DMS153 treated with DMSO at 0.1 percent for 48 hours (cell line): ENCODE data around the gene NLRP4.

ENCODE experiments used
- DNase-seq: peaks from one replicate; lab custom pipeline; 2025; ENCODE audit not compliant: unreplicated experiment; lab: John Stamatoyannopoulos, UW

The NLRP4 gene, protein sequence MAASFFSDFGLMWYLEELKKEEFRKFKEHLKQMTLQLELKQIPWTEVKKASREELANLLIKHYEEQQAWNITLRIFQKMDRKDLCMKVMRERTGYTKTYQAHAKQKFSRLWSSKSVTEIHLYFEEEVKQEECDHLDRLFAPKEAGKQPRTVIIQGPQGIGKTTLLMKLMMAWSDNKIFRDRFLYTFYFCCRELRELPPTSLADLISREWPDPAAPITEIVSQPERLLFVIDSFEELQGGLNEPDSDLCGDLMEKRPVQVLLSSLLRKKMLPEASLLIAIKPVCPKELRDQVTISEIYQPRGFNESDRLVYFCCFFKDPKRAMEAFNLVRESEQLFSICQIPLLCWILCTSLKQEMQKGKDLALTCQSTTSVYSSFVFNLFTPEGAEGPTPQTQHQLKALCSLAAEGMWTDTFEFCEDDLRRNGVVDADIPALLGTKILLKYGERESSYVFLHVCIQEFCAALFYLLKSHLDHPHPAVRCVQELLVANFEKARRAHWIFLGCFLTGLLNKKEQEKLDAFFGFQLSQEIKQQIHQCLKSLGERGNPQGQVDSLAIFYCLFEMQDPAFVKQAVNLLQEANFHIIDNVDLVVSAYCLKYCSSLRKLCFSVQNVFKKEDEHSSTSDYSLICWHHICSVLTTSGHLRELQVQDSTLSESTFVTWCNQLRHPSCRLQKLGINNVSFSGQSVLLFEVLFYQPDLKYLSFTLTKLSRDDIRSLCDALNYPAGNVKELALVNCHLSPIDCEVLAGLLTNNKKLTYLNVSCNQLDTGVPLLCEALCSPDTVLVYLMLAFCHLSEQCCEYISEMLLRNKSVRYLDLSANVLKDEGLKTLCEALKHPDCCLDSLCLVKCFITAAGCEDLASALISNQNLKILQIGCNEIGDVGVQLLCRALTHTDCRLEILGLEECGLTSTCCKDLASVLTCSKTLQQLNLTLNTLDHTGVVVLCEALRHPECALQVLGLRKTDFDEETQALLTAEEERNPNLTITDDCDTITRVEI

DNA sequence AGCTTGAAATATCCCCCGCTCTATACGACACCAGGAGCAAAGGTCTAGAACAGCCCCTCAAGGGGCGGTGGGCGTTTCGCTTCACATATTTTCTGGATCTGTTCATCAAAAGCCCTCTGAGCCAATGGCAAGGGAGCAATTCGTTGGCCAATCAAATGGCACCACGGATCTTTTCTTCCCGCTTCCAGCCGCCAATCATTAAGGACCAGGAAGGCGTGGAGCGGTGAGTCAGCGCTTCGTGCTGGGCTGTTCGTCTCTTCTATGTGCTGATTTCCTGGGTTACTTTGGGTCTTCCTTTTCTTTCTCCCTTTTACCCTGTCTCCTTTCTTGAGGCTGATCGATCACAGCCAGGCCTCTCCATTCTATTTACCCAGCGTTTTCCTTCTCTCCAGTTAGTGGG lies at the start of gene NLRP4:
TSS of gene NLRP4 (plus strand) at position 201 of the 400 bp plus-strand sequence. CDS start 15,541 bp downstream, outside the sequence.
- DNase-seq = peak; percentile 16

DNA sequence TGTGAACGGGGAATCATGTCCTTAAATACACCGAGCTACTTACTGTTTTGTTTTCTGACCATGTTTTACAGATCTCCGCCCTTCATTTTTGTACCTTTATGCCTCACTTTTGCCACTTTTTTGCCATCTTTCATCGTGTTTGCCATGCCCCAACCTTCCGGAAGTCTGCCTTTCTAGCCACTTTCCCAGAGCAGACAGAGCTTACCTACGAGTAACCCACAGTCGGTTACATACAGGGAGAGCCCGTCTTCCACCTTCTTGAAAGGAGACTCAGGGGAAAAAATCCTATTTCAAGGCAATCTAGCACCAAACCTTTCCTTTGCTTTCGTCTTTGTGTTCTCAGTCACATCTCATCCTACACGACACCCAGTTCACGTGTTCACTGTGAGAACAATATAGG lies 41.3 kb upstream of the NLRP4 start:
- no peak for DNase-seq

DNA sequence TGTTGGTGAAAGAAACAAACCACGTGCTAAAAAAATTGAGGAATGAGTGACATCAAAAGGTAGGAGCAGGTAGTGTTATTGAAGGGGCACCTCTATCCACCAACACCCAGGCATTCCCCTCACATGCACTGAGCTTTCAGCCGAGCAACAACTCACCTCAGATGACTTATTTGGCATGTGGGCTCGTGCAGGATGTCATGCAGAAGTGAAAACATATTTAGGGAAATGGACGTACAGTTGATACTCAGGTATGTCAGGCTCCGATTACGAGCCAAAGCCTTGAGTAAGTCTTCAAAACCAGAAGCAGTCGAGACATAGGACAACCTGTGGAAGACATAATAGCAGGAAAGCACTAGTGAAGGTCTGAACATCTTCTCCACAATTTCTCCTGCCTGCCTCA lies 34.9 kb upstream of the NLRP4 start:
- DNase-seq = no peak

DNA sequence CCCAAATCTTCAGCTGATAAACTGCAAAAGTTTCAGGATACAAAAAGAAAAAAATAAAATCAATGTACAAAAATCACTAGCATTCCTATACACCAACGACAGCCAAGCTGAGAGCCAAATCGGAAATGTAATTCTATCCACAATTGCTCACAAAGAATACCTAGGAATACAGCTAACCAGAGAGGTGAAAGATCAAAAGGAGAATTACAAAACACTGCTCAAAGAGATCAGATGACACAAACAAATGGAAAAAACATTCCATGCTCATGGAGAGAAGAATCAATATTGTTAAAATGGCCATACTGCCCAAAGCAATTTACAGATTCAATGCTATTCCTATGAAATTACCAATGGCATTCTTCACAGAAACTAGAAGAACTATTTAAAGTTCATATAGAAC lies 34.1 kb upstream of the NLRP4 start:
- DNase-seq = no peak

DNA sequence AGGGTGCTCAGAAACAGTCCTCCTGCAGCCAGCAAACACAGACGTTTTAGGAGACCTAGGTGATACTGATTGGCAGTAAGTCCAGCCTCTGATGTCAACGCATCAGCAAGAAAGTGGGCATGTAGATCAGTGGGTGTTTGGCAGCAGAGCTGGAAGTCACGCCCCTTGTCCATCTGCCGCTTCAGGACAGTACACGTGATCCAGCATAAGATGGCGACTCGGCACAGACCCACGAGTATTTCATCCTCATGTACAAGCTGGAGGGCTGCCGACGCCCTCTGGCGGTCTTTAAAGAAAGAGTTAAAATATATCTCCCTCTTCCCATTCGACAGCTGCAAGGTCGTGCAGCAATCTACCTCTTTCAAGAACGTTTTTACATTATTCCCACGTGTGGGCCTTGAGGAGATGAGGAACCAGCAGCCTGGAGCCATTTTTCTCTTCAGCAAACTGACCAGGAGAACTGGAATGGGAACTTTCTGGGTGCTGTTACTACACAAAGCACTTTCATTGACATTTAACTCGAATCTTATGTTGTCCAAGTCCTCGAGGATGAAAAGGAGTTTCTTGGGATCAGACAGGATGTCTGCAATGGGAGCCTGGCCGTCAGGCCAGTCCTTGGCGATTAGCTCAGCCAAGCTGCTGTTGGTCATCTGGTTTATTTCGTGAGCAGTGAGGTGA lies 26.8 kb upstream of the NLRP4 start:
- DNase-seq = peak; percentile 87

DNA sequence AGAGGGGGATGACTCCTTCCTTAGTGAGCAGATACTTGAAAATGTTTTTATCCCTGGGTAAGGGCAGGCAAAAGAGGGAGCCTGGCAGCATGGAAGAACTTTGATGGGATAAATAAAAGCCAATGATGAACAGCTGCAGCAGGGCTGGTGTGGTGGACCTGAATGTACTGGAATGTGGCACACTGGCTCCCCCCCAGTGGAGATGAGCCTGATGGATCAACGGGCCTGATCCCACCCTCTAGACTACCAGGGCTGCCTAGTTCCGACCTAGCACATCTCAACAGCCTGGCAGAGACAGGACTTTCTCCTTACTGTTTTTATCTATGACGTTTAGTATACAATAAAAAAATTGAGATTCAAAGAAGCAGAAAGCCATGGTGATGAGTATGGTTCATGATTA lies 25.0 kb upstream of the NLRP4 start:
- no peak for DNase-seq

DNA sequence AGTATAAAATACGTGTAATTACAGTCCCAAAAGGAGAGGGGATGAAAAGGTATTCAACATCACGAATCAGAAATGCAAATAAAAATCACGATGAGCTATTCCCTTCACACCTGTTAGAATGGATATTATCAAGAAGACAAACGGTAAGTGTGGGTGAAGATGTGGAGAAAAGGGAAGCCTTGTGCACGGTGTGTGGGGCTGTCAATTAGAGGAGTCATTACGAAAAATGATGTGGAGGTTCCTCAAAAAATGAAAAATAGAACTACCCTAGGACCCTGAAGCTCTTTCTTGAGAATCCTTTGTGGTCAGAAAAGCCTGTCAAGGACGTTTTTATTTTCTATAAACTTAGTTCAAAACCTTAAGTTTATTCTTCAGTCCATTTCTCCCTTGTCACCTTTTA lies 23.9 kb upstream of the NLRP4 start:
- DNase-seq = no peak

DNA sequence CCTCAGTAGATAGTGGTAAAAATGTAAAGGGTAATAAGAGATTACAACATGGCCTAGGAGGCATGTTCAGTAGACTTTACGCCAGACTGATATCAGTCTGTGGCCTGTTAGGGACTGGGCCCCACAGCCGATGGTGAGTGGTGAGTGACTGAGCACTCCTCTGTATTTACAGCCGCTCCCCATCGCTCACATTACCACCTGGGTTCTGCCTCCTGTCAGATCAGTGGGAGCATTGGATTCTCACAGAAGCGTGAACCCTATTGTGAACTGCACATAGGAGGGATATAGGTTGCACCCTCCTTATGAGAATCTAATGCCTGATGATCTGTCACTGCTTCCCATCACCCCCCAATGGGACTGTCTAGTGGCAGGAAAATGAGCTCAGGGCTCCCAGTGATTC lies 22.4 kb upstream of the NLRP4 start:
- DNase-seq = no peak

DNA sequence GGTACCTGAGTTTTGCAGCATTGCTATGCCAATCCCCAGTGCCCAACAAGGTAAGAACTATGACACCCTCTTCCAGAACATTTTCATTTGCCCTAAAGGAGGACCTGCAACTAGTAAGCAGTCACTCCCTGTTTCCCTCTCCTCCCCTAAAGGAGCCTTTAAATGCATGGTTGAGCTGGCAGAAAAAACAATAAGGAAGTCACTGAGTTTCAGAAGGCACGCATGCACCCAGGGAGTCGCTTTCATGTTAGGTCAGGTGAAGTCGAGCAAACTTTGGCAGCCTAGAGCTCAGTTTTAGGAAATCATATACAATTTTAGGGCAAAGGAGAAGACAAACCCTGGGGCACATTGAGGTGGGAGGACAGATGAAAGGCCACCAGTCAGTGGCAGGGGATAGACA lies 16.3 kb upstream of the NLRP4 start:
- no peak for DNase-seq

DNA sequence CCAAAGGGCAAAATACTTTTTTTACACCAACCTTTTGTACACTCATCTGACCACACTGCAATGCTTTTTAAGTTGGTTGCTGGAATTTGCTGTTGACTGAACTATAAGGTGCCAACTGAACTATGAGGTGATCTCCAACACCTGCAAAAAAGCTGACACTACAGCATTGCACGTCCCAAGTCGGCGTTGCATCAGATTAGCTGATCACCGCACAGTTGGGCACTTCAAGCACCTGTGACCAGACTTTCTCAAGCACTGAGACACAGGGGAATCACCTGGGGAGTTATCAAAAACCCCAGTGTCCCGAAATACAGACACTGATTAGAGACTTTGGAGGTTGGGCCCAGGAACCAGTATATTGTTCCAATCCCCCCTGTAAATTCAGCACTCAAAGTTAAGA lies 5.7 kb upstream of the NLRP4 start:
- no peak for DNase-seq

DNA sequence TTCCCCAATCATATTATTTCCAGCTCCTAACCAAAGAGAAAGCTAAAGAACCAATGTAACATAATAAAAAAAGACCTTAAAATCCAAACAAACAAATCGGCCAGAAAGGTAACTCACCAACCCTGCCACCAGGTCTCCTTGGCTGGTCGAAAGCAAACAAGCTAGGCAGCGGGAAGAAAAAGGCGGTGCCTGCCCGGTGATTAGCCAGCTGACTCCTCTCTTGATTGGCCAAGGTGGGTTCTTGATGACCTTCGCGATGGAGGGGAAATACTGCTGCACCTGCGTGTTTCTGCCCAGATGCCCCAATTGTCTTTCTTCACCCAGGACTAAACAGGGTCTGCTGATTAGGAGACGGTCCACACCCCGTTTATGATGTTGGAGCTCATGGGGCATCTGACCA lies 4.5 kb upstream of the NLRP4 start, which contains the start of gene NLRP11:
TSS of gene NLRP11 (minus strand) at position 154 of the 400 bp plus-strand sequence. CDS start 13,825 bp downstream, outside the sequence.
- DNase-seq = no peak

DNA sequence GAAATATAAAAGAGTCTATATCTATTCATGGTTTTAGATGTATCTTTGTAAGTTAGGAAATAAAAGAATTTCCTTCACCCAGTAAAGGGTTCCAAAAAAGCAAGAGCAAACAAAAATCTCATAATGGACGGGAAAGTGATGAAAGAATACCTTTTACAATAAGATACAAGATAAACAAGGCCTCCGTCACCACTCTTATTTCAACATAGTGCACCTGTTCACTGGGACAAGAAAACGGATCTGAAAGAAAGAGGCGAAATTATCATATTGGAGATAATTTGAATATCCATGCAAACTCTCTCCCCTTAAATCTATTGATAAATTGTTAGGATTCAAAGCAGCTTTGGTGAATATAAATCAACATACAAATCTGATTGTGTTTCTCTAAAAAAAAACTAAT lies 3.7 kb upstream of the NLRP4 start:
- no peak for DNase-seq

DNA sequence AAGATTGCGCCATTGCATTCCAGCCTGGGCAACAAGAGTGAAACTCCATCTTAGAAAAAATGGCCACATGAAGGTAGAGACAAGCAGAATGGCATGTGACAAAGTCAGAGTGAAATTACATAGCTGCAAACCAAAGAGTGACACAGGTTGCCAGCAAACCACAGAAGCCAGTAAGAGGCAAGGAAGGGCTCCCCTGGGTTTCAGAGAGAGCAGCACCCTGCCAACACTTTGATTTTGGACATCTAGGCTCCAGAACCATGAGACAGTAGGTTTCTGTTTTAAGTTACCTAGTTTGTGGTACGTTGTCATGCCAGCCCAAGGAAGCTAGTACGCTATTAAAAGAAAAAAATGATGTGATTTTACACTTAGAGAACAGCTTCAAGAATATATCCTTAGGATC lies 1.9 kb downstream of the NLRP4 start:
- no peak for DNase-seq

DNA sequence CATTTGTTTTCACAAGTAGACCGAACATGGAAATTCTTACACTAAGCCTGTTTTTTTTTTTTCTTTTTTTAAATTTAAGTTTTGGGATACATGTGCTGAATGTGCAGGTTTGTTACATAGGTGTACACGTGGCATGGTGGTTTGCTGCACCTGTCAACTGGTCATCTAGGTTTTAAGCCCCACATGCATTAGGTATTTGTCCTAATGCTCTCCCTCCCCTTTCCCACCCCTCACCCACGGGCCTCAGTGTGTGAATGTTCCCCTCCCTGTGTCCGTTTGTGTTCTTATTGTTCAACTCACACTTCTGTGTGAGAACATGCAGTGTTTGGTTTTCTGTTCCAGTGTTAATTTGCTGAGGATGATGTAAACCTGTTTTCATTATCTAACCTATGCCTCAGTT lies 2.6 kb downstream of the NLRP4 start:
- DNase-seq = no peak

DNA sequence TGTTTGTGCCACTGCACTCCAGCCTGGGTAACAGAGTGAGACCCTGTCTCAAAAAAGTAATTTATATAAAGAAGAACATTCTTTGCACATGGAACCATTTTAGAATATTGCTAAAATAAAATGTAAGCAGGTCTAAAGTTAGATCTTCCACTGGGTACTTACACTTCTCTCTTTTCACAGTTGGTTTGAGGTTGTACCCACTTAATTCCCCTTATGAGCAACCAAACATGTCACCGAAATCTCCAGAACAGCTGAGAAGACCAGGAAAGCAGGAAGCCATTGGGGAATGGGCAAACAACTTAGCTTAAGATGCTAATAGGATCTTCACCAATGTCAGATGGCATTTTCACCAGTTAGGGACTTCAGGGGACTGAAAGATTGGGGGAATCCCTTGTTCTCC lies 18.8 kb downstream of the NLRP4 start:
- DNase-seq = no peak

DNA sequence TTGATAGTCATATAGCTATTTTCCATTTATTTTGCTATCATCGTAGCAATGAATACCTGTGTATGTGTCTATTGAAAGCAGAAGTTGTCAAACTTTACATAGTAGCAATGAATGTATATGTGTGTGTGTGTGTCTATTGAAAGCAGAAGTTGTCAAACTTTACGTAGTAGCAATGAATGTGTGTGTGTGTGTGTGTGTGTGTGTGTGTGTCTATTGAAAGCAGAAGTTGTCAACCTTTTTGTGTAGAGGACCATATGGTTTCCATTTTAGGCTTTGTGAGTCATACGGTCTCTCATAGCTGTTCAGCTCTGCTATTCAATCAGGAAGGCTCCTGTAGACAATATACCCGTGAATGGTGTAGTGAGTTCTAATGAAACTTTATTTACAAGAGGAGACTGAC lies 20.8 kb downstream of the NLRP4 start:
- DNase-seq = no peak

DNA sequence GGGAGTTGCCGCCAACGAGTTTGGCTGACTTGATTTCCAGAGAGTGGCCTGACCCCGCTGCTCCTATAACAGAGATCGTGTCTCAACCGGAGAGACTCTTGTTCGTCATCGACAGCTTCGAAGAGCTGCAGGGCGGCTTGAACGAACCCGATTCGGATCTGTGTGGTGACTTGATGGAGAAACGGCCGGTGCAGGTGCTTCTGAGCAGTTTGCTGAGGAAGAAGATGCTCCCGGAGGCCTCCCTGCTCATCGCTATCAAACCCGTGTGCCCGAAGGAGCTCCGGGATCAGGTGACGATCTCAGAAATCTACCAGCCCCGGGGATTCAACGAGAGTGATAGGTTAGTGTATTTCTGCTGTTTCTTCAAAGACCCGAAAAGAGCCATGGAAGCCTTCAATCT lies 21.6 kb downstream of the NLRP4 start:
- DNase-seq = no peak

DNA sequence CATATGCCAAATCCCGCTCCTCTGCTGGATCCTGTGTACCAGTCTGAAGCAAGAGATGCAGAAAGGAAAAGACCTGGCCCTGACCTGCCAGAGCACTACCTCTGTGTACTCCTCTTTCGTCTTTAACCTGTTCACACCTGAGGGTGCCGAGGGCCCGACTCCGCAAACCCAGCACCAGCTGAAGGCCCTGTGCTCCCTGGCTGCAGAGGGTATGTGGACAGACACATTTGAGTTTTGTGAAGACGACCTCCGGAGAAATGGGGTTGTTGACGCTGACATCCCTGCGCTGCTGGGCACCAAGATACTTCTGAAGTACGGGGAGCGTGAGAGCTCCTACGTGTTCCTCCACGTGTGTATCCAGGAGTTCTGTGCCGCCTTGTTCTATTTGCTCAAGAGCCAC lies 22.1 kb downstream of the NLRP4 start:
- no peak for DNase-seq

DNA sequence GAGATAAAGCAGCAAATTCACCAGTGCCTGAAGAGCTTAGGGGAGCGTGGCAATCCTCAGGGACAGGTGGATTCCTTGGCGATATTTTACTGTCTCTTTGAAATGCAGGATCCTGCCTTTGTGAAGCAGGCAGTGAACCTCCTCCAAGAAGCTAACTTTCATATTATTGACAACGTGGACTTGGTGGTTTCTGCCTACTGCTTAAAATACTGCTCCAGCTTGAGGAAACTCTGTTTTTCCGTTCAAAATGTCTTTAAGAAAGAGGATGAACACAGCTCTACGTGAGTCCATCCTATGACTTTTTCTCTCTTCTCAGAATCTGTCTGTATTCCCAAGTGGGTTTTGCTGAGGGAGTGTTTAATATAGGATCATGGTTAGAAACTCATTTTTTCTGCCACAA lies 22.6 kb downstream of the NLRP4 start:
- DNase-seq = no peak

DNA sequence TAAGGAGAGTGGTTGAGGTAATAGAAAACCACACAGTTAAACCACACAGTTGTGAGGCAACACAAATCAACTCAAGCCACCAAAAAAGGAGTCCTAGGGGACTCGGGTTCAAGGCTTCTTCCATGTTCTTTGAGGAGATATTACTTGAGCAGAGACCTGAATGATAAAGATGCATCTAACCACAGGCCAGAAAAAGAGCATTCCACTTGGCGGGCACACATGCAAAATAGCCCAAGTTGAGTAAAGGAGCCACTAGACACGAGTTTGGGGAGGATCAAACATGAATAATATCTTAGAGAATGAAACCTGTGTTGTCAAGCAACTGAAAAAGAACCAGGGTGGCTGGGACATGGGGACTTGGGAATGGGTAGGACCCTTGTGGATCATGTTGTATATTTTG lies 30.2 kb downstream of the NLRP4 start:
- DNase-seq = no peak

DNA sequence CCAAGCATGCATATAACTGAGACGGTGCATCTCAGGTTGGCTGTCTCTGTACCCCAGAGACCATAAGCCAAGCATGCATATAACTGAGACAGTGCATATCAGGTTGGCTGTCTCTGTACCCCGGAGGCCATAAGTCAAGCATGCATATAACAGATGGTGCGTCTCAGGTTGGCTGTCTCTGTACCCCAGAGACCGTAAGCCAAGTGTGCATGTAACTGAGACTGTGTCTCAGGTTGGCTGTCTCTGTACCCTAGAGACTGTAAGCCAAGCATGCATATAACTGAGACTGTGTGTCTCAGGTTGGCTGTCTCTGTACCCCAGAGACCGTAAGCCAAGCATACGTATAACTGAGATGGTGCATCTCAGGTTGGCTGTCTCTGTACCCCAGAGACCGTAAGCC lies 30.8 kb downstream of the NLRP4 start:
- no peak for DNase-seq
